Retinal pigment epithelial cell (primary cell): ENCODE measurements around the gene ROS1.

Experiments
- DNase-seq: peaks from one replicate; pipeline ENCODE4 v3.0.0-alpha.2; 2010; ENCODE audit warnings: low read depth
- H3K4me3 ChIP-seq: 2 replicates; pipeline ENCODE4 v1.5.1; 2011; ENCODE audit warnings: mild to moderate bottlenecking, low read length, control low read depth, moderate library complexity
- TF ChIP-seq, protein P1 (sequence below): conservative IDR thresholded peaks from 2 replicates; pipeline ENCODE4 v1.5.1; 2011; ENCODE audit warnings: low read depth, low read length, control low read depth, inconsistent platforms

ROS1 gene

DNA sequence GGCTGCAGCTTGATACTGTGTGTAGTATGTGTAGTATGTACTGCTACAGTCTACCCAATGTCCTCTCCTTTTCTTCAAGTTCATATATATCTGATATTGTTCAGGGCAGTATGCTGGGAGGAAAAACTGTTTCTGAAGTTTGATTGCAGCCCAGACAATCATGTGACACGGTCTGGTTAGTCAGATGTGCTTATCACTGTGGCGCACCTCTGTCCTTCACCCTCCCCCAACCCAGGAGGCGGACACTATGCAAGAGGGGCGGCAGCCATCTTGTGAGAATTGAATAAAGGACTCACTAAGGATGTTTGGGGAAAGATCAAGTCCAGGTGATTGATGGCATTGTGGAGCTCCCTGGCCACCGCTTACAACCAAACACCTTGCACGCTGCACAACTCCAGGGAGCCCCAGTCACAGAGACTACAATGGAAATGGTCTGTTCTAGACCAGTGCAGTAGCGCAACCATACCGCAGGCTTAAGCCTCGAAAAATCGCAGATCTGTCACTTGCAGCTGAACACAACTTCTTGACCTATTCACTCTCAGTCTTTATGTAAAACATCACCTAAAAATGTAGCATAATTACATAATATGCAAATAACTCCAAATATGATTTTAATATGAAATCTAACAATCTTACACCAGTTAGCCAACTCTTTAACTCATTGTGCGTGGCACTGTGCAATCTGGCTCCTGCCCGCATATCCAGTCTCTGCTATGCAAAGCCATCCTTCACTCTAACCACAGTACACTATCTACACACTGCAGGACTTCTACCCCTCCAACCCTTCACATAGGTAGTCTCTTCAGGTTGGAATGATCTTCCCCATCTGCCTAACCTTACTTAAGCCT lies 81.1 kb downstream of the ROS1 start:
- H3K4me3 ChIP-seq: no peak overlapping the region
- TF ChIP-seq, protein P1, sequence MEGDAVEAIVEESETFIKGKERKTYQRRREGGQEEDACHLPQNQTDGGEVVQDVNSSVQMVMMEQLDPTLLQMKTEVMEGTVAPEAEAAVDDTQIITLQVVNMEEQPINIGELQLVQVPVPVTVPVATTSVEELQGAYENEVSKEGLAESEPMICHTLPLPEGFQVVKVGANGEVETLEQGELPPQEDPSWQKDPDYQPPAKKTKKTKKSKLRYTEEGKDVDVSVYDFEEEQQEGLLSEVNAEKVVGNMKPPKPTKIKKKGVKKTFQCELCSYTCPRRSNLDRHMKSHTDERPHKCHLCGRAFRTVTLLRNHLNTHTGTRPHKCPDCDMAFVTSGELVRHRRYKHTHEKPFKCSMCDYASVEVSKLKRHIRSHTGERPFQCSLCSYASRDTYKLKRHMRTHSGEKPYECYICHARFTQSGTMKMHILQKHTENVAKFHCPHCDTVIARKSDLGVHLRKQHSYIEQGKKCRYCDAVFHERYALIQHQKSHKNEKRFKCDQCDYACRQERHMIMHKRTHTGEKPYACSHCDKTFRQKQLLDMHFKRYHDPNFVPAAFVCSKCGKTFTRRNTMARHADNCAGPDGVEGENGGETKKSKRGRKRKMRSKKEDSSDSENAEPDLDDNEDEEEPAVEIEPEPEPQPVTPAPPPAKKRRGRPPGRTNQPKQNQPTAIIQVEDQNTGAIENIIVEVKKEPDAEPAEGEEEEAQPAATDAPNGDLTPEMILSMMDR: no peak
- DNase-seq: no peak

DNA sequence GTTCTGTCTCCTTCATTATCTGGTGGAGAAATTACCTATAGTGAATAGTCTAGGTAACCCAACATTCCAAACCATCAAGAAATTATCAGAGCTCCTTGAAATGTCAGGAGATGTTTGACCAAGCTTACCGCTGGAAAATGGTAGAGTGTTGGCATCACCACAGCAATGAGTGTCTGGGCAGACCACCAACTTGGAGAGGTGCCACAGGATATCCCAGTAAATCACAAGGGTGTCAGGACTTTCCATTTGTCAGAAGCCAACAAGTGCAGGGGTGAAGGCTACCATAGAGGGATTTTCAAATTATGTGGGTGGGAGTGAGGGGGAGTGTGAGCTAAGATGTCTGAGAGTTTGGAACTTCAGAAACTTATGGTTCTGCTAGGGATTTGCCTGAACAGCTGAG lies 87.2 kb downstream of the ROS1 start:
- no peak for DNase-seq
- H3K4me3 ChIP-seq: no peak overlapping the region
- TF ChIP-seq, protein P1: no peak

DNA sequence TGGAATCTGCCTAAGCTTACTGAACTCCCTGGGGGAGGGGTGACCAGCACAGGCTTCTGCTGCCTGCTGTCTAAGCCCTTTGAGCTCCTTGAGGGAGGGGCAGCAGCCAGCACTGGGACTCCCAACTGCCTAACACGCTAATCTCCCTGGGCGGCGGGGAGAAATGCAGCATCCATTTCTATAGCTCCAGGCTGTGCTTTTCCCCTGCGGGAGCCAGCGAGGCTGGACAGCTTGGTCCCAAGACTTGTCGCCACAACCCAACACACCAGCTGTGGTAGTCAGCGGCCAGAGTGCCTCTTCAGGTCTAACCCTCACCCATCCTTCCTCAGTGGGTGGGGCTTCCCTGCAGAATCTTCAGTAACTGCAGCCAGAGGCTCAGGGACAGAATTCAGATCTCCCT lies 95.8 kb downstream of the ROS1 start:
- no peak overlapping the region for H3K4me3 ChIP-seq
- TF ChIP-seq, protein P1: no peak
- DNase-seq: no peak

DNA sequence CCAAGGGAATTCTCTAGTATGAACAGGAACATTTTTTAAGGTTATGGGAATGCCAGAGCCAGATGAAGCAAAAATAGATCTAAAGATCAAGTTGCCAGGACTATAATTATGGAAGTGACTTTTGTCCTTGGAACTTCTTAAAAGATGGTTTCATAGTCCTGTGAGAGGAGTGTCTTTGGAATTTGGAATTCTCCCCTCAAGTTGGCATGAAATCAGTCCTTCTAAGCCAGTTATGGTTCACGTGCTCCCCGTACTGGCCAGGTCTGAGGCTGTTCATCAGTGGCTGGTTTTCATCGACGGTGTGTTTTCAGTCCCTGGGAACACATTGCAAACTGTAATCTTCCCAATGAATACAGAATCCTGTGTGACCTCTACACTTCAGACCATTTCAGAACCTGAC lies 97.2 kb downstream of the ROS1 start:
- DNase-seq: no peak
- TF ChIP-seq, protein P1: no peak
- no peak overlapping the region for H3K4me3 ChIP-seq

DNA sequence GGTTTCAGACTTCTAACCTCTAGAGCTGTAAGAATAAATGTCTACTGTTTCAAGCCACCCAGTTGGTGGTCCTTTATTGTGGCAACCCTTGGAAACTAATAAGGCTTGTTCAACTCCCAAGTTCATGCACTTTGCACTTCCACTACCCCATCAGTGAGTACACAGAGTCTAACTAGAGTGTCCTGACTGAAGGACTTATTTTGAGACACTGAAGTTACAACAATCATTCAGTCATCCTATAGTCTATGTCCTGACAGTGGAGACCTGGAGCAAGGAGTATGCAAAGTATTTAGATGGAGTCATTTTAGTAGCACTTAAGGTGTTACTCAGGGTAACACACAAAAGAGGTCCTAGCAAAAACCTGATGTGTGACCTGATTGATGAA lies 97.7 kb downstream of the ROS1 start:
- TF ChIP-seq, protein P1: no peak
- H3K4me3 ChIP-seq: no peak overlapping the region
- DNase-seq: no peak

DNA sequence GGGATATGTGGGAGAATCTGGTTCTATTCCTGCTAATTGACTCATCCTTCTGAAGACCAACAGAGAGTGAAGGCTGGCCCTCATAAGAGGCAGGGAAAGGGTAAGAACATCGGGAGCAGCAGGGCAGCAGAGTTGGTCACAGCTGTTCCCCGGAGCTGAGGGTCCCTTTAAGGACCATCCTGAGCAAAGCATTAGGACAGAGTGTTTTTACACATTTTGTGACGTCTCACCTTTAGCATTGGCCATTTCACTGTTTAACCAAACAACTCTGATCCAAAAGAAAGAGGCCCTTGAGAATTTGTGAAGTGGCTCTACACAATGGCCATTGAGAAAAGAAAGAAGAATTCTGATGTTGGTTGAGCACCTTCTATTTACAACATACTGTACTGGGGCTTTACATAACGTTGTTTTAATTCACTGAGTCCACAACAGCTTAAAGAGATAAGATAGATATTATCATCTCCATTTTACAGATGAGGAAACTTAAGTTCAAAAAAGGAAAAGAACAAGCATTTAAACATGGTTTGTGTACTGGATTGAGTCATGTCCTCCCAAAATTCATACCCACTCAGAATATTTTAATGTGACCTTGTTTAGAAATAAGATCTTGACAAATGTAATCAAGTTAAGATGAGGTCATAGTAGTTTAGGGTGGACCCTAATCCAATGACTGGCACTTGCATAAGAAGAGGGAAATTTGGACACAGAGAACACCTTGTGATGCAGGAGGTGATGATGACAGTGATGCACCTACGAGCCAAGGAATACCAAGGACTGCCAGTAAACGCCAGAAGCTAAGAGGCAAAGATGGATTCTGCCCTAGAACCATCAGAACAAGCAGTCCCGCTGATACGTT lies 98.4 kb downstream of the ROS1 start:
- no peak overlapping the region for H3K4me3 ChIP-seq
- TF ChIP-seq, protein P1: no peak
- no peak for DNase-seq

DNA sequence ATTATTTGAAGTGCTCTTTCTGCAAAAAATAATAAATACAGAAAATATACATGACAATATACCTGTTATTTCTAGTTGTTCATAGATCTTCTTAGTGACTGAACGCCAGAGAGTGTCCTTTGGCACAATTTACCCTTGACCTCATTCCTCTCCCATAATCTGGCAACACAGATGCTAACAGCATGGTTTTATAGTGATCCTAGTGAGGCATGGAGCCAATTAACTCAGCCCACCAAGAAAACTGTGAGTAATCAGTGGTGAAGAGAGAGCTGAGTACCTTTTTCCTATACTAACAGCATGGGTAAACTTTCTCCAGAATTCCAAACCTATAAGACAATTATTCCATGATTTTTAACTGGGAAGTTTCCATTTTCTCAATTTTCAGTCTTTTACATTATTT lies 99.3 kb downstream of the ROS1 start:
- TF ChIP-seq, protein P1: no peak
- H3K4me3 ChIP-seq: no peak overlapping the region
- no peak for DNase-seq
